ENCODE results near the gene DIPK1B.

Gene DIPK1B

DNA sequence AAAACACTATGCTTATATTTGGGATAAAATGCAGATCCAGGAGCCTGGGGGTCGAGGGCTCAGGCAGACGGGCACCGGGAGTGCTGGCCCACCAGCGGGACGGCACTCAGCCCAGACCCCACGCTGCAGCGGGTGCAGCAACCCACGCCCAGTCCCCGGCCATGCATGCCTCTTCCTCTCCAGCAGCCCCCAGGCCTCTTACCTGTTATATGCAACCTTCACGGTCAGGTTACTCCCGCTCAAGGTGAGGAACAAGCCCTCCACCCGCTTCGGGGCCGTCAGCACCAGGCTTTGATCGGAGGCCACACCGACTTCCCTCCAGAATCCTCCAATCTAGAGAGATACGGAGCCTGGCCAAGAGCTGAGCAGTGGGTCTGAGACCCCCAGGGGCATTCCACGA lies 44.5 kb downstream of the DIPK1B start:
- no CpG with 5 or more reads among the region's 18 CpGs for WGBS (ENCODE audit: extremely low coverage, insufficient coverage, insufficient read length)
- Histone ChIP-seq H3K4me2 (ENCODE audit: low read length) (no peak overlapping the region), H2BK120ac (ENCODE audit: insufficient read depth, low read length, poor library complexity) (no peak overlapping the region)

DNA sequence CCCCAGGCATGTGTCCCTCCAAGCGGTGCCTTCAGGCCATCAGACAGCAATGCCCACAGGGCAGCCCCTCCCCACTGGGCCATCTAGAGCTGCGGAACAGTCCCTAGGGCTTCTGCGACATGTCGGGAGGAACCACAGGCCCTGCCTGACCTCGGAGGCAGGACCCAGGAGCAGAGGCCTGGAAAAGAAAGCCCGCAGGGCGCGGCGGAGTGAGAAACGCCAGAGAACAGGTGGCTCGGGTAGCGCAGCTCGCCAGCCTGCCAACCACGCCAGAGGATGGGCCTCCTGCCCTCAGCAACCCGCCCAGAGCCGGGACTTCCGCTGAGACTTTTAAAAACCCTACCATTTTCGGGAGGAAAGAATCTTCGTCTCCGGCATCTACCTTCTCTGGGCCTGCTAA lies 45.0 kb downstream of the DIPK1B start:
- Histone ChIP-seq H3K36me3 (ENCODE audit: control insufficient read depth in 1 of 2, insufficient read depth in 2 of 2, low read length in 2 of 2) (no peaks in the 10 kb centered on the region), H3K27me3 (ENCODE audit: insufficient read depth, low read length) (no peaks in the 10 kb centered on the region), H3K14ac (ENCODE audit: low read length) (no peak overlapping the region), H3K79me2 (ENCODE audit: control insufficient read depth, insufficient read depth, low read length, poor library complexity) (no peaks in the 10 kb centered on the region), H3K4me2 (ENCODE audit: low read length) (no peak overlapping the region), H3K18ac (ENCODE audit: low read length) (no peak overlapping the region), H3K9ac (ENCODE audit: low read length) (no peak overlapping the region), H2BK12ac (ENCODE audit: low read length) (no peak overlapping the region), H4K12ac (ENCODE audit: low read depth, low read length) (no peak overlapping the region), H3K4me3 (ENCODE audit: low read depth, low read length) (no peak overlapping the region), H3K27ac (ENCODE audit: low read depth, low read length) (no peak overlapping the region), H2BK120ac (ENCODE audit: insufficient read depth, low read length, poor library complexity) (no peak overlapping the region), H2AK5ac (ENCODE audit: low read length) (no peak overlapping the region), H3K9me3 (ENCODE audit: insufficient read depth, low read depth, low read length) (peaks cover 11% of the 10 kb centered on the region), H4K8ac (ENCODE audit: low read depth, low read length) (no peak overlapping the region), H3K4ac (ENCODE audit: low read depth, low read length) (no peak overlapping the region), H2BK5ac (ENCODE audit: low read depth, low read length, poor library complexity) (no peak overlapping the region), H4K91ac (ENCODE audit: low read depth, low read length) (no peak overlapping the region), H3K23ac (ENCODE audit: low read length) (no peak overlapping the region), H3K79me1 (ENCODE audit: low read length) (peaks cover 2% of the 10 kb centered on the region), H2AFZ (ENCODE audit: insufficient read depth, low read length, poor library complexity) (no peak overlapping the region), H3K4me1 (ENCODE audit: control insufficient read depth in 1 of 2, insufficient read depth in 2 of 2, low read length in 2 of 2) (peaks cover 3 to 6% of the 10 kb centered on the region in 2 experiments)
- no peak for DNase-seq
- WGBS (ENCODE audit: extremely low coverage, insufficient coverage, insufficient read length), result no CpG with 5 or more reads among the region's 20 CpGs

More for the DNA sequence above, 44.5 kb downstream of the DIPK1B start:
- Histone ChIP-seq H3K4me1 (ENCODE audit: control insufficient read depth in 1 of 2, insufficient read depth in 2 of 2, low read length in 2 of 2) (peaks cover 0 to 4% of the 10 kb centered on the region in 2 experiments), H3K36me3 (ENCODE audit: control insufficient read depth in 1 of 2, insufficient read depth in 2 of 2, low read length in 2 of 2) (no peaks in the 10 kb centered on the region), H3K4ac (ENCODE audit: low read depth, low read length) (no peak overlapping the region), H3K9me3 (ENCODE audit: insufficient read depth, low read depth, low read length) (peaks cover 11% of the 10 kb centered on the region), H3K27me3 (ENCODE audit: insufficient read depth, low read length) (no peaks in the 10 kb centered on the region), H3K18ac (ENCODE audit: low read length) (no peak overlapping the region), H4K8ac (ENCODE audit: low read depth, low read length) (no peak overlapping the region), H2AFZ (ENCODE audit: insufficient read depth, low read length, poor library complexity) (no peak overlapping the region), H3K79me2 (ENCODE audit: control insufficient read depth, insufficient read depth, low read length, poor library complexity) (no peaks in the 10 kb centered on the region), H4K91ac (ENCODE audit: low read depth, low read length) (no peak overlapping the region), H3K23ac (ENCODE audit: low read length) (no peak overlapping the region), H4K12ac (ENCODE audit: low read depth, low read length) (no peak overlapping the region), H3K14ac (ENCODE audit: low read length) (no peak overlapping the region), H2BK5ac (ENCODE audit: low read depth, low read length, poor library complexity) (no peak overlapping the region), H3K27ac (ENCODE audit: low read depth, low read length) (no peak overlapping the region), H3K79me1 (ENCODE audit: low read length) (no peaks in the 10 kb centered on the region), H2BK12ac (ENCODE audit: low read length) (no peak overlapping the region), H3K9ac (ENCODE audit: low read length) (no peak overlapping the region), H3K4me3 (ENCODE audit: low read depth, low read length) (no peak overlapping the region), H2AK5ac (ENCODE audit: low read length) (no peak overlapping the region)
- no peak for DNase-seq

DNA sequence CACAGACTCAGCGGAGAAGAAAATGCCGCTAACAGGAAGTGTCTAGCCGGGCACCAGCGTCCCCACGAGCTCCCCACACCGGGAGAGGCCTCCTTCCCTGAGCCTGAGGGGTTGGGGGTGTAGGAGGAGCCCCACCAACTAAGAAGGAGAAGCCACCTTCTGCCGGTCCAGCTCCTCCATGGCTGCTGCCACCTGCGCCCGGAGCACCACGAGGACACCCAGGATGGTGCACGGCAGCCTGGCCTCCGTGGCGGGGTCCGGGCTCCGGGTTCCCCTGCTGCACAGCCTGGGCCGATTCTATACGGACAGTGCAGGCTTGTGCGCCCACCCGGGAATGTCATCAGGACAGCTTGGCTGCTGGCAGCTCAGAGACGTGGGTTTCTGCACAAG lies 45.4 kb downstream of the DIPK1B start:
- Histone ChIP-seq H3K79me2 (ENCODE audit: control insufficient read depth, insufficient read depth, low read length, poor library complexity) (no peaks in the 10 kb centered on the region), H2BK12ac (ENCODE audit: low read length) (no peak overlapping the region), H3K23ac (ENCODE audit: low read length) (no peak overlapping the region), H3K9ac (ENCODE audit: low read length) (no peak overlapping the region), H3K9me3 (ENCODE audit: insufficient read depth, low read depth, low read length) (peaks cover 11% of the 10 kb centered on the region), H4K8ac (ENCODE audit: low read depth, low read length) (no peak overlapping the region), H2BK120ac (ENCODE audit: insufficient read depth, low read length, poor library complexity) (no peak overlapping the region), H3K4me3 (ENCODE audit: low read depth, low read length) (no peak overlapping the region), H3K18ac (ENCODE audit: low read length) (no peak overlapping the region), H3K79me1 (ENCODE audit: low read length) (peaks cover 4% of the 10 kb centered on the region), H2BK5ac (ENCODE audit: low read depth, low read length, poor library complexity) (no peak overlapping the region), H4K91ac (ENCODE audit: low read depth, low read length) (no peak overlapping the region), H4K12ac (ENCODE audit: low read depth, low read length) (no peak overlapping the region), H2AK5ac (ENCODE audit: low read length) (no peak overlapping the region), H3K14ac (ENCODE audit: low read length) (no peak overlapping the region), H3K36me3 (ENCODE audit: control insufficient read depth in 1 of 2, insufficient read depth in 2 of 2, low read length in 2 of 2) (no peaks in the 10 kb centered on the region), H3K4me1 (ENCODE audit: control insufficient read depth in 1 of 2, insufficient read depth in 2 of 2, low read length in 2 of 2) (peaks cover 4 to 8% of the 10 kb centered on the region in 2 experiments), H3K27me3 (ENCODE audit: insufficient read depth, low read length) (no peaks in the 10 kb centered on the region), H3K27ac (ENCODE audit: low read depth, low read length) (no peak overlapping the region), H3K4me2 (ENCODE audit: low read length) (no peak overlapping the region), H3K4ac (ENCODE audit: low read depth, low read length) (no peak overlapping the region), H2AFZ (ENCODE audit: insufficient read depth, low read length, poor library complexity) (no peak overlapping the region)
- DNase-seq, result no peak
- WGBS (ENCODE audit: extremely low coverage, insufficient coverage, insufficient read length), result no CpG with 5 or more reads among the region's 20 CpGs

DNA sequence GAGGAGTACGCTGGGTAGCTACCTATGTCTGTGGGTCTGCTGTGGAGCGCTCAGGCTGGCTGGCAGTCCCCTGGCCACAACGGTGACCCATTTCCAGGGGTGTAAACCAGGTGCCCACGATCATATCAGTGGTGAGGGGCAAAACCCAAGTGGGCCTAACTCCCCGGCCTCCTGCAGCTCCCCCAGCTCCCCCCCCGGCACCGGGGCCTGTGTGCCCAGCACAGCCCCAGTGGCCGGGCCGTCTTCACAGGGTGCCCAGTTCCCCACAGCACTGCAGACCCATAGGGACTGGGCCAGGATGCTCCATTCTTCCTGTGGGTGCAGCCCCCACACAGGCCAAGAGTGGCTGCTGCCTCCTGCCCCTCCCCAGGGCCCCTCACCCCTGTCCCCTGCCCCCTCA lies 46.6 kb downstream of the DIPK1B start:
- no peak overlapping the region for H3K4ac ChIP-seq (ENCODE audit: low read depth, low read length)
- H4K8ac ChIP-seq (ENCODE audit: low read depth, low read length), result no peak overlapping the region
- no peak overlapping the region for H3K14ac ChIP-seq (ENCODE audit: low read length)
- H2BK12ac ChIP-seq (ENCODE audit: low read length), result no peak overlapping the region
- peaks cover 10% of the 10 kb centered on the region for H3K9me3 ChIP-seq (ENCODE audit: insufficient read depth, low read depth, low read length)
- no peak overlapping the region for H4K12ac ChIP-seq (ENCODE audit: low read depth, low read length)
- no peak overlapping the region for H2BK5ac ChIP-seq (ENCODE audit: low read depth, low read length, poor library complexity)
- no peaks in the 10 kb centered on the region for H3K36me3 ChIP-seq (ENCODE audit: control insufficient read depth in 1 of 2, insufficient read depth in 2 of 2, low read length in 2 of 2)
- no CpG with 5 or more reads among the region's 9 CpGs for WGBS (ENCODE audit: extremely low coverage, insufficient coverage, insufficient read length)
- H3K4me2 ChIP-seq (ENCODE audit: low read length), result no peak overlapping the region
- no peak overlapping the region for H3K27ac ChIP-seq (ENCODE audit: low read depth, low read length)
- H2AFZ ChIP-seq (ENCODE audit: insufficient read depth, low read length, poor library complexity), result no peak overlapping the region
- H2AK5ac ChIP-seq (ENCODE audit: low read length), result no peak overlapping the region
- H3K4me1 ChIP-seq (ENCODE audit: control insufficient read depth in 1 of 2, insufficient read depth in 2 of 2, low read length in 2 of 2), result peaks cover 10 to 12% of the 10 kb centered on the region in 2 experiments
- no peak overlapping the region for H3K9ac ChIP-seq (ENCODE audit: low read length)
- no peak overlapping the region for H2BK120ac ChIP-seq (ENCODE audit: insufficient read depth, low read length, poor library complexity)
- no peak overlapping the region for H3K18ac ChIP-seq (ENCODE audit: low read length)
- peaks cover 4% of the 10 kb centered on the region for H3K79me1 ChIP-seq (ENCODE audit: low read length)
- no peaks in the 10 kb centered on the region for H3K27me3 ChIP-seq (ENCODE audit: insufficient read depth, low read length)
- no peaks in the 10 kb centered on the region for H3K79me2 ChIP-seq (ENCODE audit: control insufficient read depth, insufficient read depth, low read length, poor library complexity)
- no peak overlapping the region for H3K4me3 ChIP-seq (ENCODE audit: low read depth, low read length)
- no peak overlapping the region for H3K23ac ChIP-seq (ENCODE audit: low read length)
- no peak overlapping the region for H4K91ac ChIP-seq (ENCODE audit: low read depth, low read length)
- DNase-seq, result no peak

All from trophoblast cell (in vitro differentiated cells and primary cell).